H1 (cell line): ENCODE results near the gene CWC27. TPM values are rescaled to one million over a fixed set of nuclear protein-coding genes. Genes with fewer than 3 reads are reported as not detected.

Experiments used
- ATF2 ChIP-seq: IDR thresholded peaks from 2 replicates; pipeline ENCODE4 v1.6.1; 2012; ENCODE audit warnings: low read length, inconsistent platforms
- CTBP2 ChIP-seq: IDR thresholded peaks from 2 replicates; pipeline ENCODE4 v1.7.0; 2011; ENCODE audit warnings: borderline replicate concordance, mild to moderate bottlenecking, moderate library complexity, mixed read lengths, low read length; ENCODE audit not compliant: insufficient read depth, insufficient read length
- PHF8 ChIP-seq: fragments of 200-600 bp; sonication (generic); conservative IDR thresholded peaks from 2 replicates; pipeline ENCODE4 v1.7.1; 2012; ENCODE audit warnings: low read depth, mild to moderate bottlenecking, inconsistent platforms, low read length, moderate library complexity
- POLR2AphosphoS5 ChIP-seq: IDR thresholded peaks from 2 replicates; pipeline ENCODE4 v1.6.1; 2011; ENCODE audit warnings: low read depth, low read length
- RFX5 ChIP-seq: IDR thresholded peaks from 2 replicates; pipeline ENCODE4 v1.6.1; 2011; ENCODE audit warnings: low read depth, low read length, improper control_type of control experiment, borderline replicate concordance
- RXRA ChIP-seq: IDR thresholded peaks from 2 replicates; pipeline ENCODE4 v1.6.1; 2011; ENCODE audit warnings: low read depth, mild to moderate bottlenecking, low read length, moderate library complexity; ENCODE audit not compliant: insufficient read depth
- polyA plus RNA-seq, 7 experiments: library from polyadenylated mRNA; depleted of rRNA in 3 of 7; stranded (reverse) in 5 of 7; unstranded in 2 of 7; fragments of >200 nt in 5 of 7; fragments of 200-250 nt in 2 of 7; gene quantifications; 1 replicate in 5 of 7; 2 replicates in 1 of 7; 4 replicates in 1 of 7; pipeline versions ENCODE4 v1.2.1 to v1.2.3, GENCODE V29; 2011 to 2013; ENCODE audit warnings: missing spikeins in 2 of 7, mixed read lengths in 2 of 7
- total RNA-seq: library from RNA; stranded (reverse); fragmentation: NEBNext Ultra II Directional; extraction: Animal tissue kit (Norgen Biotek cat#: 25700); gene quantifications from 2 replicates; pipeline ENCODE4 v1.2.1, GENCODE V29; 2021
- TF ChIP-seq, protein P1 (sequence below): IDR thresholded peaks from 2 replicates; pipeline ENCODE4 v1.6.1; 2012; ENCODE audit warnings: inconsistent platforms

Gene CWC27
- total and polyA plus RNA-seq, 2 of the 8 experiments (the other 6 are each of a cell fraction or from before 2014, with no cell fraction given): 24.9 to 43.4 TPM

GRCh38 chr5:65043843-65044359 is 275.2 kb downstream of the CWC27 start (continued):
- no peak for TF ChIP-seq ATF2
- TF ChIP-seq PHF8: no peak
- TF ChIP-seq POLR2AphosphoS5: no peak
- no peak for TF ChIP-seq RFX5
- TF ChIP-seq RXRA: no peak
- TF ChIP-seq CTBP2: no peak
- TF ChIP-seq, protein P1, sequence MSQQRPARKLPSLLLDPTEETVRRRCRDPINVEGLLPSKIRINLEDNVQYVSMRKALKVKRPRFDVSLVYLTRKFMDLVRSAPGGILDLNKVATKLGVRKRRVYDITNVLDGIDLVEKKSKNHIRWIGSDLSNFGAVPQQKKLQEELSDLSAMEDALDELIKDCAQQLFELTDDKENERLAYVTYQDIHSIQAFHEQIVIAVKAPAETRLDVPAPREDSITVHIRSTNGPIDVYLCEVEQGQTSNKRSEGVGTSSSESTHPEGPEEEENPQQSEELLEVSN: no peak
